ENCODE data around the gene COLEC11.

DNA sequence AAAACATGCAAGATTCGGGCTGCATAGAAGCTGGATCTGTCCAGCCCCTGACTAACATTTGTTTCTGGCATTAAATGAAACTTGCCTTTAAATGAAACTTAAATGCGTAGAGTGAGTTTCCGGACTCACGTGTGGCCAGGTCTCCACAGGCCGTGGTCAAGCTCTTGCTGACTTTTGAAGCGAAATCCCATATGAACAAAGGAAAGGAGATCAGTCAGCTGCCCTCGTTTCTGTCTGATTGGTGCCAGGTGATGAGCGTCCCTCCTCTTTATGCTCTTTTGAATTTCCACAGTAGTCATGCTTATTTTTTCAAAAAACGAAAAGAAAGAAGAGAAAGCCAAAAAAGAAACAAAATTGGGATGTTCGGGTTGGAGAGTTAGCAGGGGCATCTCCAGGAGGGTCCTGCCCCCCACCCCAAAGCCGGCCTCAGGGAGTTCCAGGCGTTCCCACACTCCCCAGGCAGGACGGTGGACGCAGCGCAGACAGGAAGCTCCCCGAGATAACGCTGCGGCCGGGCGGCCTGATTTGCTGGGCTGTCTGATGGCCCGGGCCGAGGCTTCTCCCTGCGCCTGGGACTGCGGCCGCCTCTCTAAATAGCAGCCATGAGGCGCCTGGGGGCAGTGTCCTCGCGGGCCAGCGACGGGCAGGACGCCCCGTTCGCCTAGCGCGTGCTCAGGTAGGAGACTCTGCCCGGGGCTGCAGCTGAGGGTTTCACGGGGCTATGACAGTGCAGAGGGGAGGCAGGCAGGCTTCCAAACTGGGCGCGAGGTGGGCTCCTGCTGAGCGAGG is at the start of gene COLEC11:
- TF ChIP-seq, protein P1, sequence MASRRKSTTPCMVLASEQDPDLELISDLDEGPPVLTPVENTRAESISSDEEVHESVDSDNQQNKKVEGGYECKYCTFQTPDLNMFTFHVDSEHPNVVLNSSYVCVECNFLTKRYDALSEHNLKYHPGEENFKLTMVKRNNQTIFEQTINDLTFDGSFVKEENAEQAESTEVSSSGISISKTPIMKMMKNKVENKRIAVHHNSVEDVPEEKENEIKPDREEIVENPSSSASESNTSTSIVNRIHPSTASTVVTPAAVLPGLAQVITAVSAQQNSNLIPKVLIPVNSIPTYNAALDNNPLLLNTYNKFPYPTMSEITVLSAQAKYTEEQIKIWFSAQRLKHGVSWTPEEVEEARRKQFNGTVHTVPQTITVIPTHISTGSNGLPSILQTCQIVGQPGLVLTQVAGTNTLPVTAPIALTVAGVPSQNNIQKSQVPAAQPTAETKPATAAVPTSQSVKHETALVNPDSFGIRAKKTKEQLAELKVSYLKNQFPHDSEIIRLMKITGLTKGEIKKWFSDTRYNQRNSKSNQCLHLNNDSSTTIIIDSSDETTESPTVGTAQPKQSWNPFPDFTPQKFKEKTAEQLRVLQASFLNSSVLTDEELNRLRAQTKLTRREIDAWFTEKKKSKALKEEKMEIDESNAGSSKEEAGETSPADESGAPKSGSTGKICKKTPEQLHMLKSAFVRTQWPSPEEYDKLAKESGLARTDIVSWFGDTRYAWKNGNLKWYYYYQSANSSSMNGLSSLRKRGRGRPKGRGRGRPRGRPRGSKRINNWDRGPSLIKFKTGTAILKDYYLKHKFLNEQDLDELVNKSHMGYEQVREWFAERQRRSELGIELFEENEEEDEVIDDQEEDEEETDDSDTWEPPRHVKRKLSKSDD (conservative IDR thresholded peaks at IDR 0.05; ENCODE audit: low read length): no peak
- TF ChIP-seq, protein P2, sequence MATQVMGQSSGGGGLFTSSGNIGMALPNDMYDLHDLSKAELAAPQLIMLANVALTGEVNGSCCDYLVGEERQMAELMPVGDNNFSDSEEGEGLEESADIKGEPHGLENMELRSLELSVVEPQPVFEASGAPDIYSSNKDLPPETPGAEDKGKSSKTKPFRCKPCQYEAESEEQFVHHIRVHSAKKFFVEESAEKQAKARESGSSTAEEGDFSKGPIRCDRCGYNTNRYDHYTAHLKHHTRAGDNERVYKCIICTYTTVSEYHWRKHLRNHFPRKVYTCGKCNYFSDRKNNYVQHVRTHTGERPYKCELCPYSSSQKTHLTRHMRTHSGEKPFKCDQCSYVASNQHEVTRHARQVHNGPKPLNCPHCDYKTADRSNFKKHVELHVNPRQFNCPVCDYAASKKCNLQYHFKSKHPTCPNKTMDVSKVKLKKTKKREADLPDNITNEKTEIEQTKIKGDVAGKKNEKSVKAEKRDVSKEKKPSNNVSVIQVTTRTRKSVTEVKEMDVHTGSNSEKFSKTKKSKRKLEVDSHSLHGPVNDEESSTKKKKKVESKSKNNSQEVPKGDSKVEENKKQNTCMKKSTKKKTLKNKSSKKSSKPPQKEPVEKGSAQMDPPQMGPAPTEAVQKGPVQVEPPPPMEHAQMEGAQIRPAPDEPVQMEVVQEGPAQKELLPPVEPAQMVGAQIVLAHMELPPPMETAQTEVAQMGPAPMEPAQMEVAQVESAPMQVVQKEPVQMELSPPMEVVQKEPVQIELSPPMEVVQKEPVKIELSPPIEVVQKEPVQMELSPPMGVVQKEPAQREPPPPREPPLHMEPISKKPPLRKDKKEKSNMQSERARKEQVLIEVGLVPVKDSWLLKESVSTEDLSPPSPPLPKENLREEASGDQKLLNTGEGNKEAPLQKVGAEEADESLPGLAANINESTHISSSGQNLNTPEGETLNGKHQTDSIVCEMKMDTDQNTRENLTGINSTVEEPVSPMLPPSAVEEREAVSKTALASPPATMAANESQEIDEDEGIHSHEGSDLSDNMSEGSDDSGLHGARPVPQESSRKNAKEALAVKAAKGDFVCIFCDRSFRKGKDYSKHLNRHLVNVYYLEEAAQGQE (IDR thresholded peaks at IDR 0.05; ENCODE audit: borderline replicate concordance): peak; percentile 60; the same call in 1 of the 2 replicates
- TF ChIP-seq, protein P2 (CRISPR knock-in tag; IDR thresholded peaks at IDR 0.05; ENCODE audit: low read depth): no peak
- TF ChIP-seq HNRNPUL1 (IDR thresholded peaks at IDR 0.05; ENCODE audit: low read length) (no peak), RBM17 (IDR thresholded peaks at IDR 0.05; ENCODE audit: borderline replicate concordance, low read depth, low read length) (no peak), PTBP1 (IDR thresholded peaks at IDR 0.05; ENCODE audit: low read depth, low read length) (no peak), MAX (CRISPR knock-in tag; IDR thresholded peaks at IDR 0.05) (peak; percentile 67), RFX7 (CRISPR knock-in tag; IDR thresholded peaks at IDR 0.05) (no peak), ESRRA (IDR thresholded peaks at IDR 0.05; ENCODE audit: borderline replicate concordance, low read depth) (peak; percentile 33; the same call in 1 of the 2 replicates), POLR2AphosphoS2 (IDR thresholded peaks at IDR 0.05; ENCODE audit: low read length) (no peak), NBN (IDR thresholded peaks at IDR 0.05; ENCODE audit: low read depth) (no peak), FOXK2 (conservative IDR thresholded peaks at IDR 0.05 in 1 of 2, IDR thresholded peaks at IDR 0.05 in 1 of 2; ENCODE audit: low read depth in 2 of 2) (no peak)
- TF ChIP-seq, protein P3, sequence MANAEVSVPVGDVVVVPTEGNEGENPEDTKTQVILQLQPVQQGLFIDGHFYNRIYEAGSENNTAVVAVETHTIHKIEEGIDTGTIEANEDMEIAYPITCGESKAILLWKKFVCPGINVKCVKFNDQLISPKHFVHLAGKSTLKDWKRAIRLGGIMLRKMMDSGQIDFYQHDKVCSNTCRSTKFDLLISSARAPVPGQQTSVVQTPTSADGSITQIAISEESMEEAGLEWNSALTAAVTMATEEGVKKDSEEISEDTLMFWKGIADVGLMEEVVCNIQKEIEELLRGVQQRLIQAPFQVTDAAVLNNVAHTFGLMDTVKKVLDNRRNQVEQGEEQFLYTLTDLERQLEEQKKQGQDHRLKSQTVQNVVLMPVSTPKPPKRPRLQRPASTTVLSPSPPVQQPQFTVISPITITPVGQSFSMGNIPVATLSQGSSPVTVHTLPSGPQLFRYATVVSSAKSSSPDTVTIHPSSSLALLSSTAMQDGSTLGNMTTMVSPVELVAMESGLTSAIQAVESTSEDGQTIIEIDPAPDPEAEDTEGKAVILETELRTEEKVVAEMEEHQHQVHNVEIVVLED (CRISPR knock-in tag; IDR thresholded peaks at IDR 0.05): no peak
- TF ChIP-seq, protein P4, sequence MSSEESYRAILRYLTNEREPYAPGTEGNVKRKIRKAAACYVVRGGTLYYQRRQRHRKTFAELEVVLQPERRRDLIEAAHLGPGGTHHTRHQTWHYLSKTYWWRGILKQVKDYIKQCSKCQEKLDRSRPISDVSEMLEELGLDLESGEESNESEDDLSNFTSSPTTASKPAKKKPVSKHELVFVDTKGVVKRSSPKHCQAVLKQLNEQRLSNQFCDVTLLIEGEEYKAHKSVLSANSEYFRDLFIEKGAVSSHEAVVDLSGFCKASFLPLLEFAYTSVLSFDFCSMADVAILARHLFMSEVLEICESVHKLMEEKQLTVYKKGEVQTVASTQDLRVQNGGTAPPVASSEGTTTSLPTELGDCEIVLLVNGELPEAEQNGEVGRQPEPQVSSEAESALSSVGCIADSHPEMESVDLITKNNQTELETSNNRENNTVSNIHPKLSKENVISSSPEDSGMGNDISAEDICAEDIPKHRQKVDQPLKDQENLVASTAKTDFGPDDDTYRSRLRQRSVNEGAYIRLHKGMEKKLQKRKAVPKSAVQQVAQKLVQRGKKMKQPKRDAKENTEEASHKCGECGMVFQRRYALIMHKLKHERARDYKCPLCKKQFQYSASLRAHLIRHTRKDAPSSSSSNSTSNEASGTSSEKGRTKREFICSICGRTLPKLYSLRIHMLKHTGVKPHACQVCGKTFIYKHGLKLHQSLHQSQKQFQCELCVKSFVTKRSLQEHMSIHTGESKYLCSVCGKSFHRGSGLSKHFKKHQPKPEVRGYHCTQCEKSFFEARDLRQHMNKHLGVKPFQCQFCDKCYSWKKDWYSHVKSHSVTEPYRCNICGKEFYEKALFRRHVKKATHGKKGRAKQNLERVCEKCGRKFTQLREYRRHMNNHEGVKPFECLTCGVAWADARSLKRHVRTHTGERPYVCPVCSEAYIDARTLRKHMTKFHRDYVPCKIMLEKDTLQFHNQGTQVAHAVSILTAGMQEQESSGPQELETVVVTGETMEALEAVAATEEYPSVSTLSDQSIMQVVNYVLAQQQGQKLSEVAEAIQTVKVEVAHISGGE (CRISPR knock-in tag; IDR thresholded peaks at IDR 0.05): 0 out of 6 replicates have a peak, but pooled peaks of 1 of the 3 experiments have one; percentile 38
